GM23338 (cell line): ENCODE measurements around the gene RAD51B. TPM values are rescaled to one million over a fixed set of nuclear protein-coding genes. Genes with fewer than 3 reads are reported as not detected.

ENCODE experiments used
- ATAC-seq: fragments of 200-7000 bp; cut with Tn5 transposase; 3 replicates; pipeline ENCODE4 v1.9.1; 2020
- DNase-seq: peaks from one replicate; pipeline ENCODE4 v3.0.0-alpha.2; 2015; ENCODE audit warnings: low spot score
- H2AFZ ChIP-seq: fragments of 200-600 bp; sonication (generic); 2 replicates; pipeline ENCODE4 v1.8.0; 2016; ENCODE audit warnings: antibody characterized with exemption, mild to moderate bottlenecking, moderate library complexity
- H3F3A ChIP-seq: fragments of 200-600 bp; sonication (generic); replicated peaks from 2 replicates; pipeline ENCODE4 v1.8.0; 2017; ENCODE audit warnings: antibody characterized with exemption, mixed run types, low read depth
- H3K27ac ChIP-seq: fragments of 200-600 bp; sonication (generic); 2 replicates; pipeline ENCODE4 v1.6.1; 2016; ENCODE audit warnings: low read depth
- H3K27me3 ChIP-seq: fragments of 200-600 bp; sonication (generic); 2 replicates; pipeline ENCODE4 v1.8.0; 2016; ENCODE audit warnings: mild to moderate bottlenecking, mixed run types, moderate library complexity; ENCODE audit not compliant: insufficient read depth
- H3K36me3 ChIP-seq: fragments of 200-600 bp; sonication (generic); 2 replicates; pipeline ENCODE4 v1.8.0; 2016; ENCODE audit warnings: mild to moderate bottlenecking; ENCODE audit not compliant: insufficient read depth
- H3K4me1 ChIP-seq: fragments of 200-600 bp; sonication (generic); 2 replicates; pipeline ENCODE4 v1.8.0; 2016; ENCODE audit warnings: mild to moderate bottlenecking, moderate library complexity; ENCODE audit not compliant: insufficient read depth
- H3K4me2 ChIP-seq: fragments of 200-600 bp; sonication (generic); 2 replicates; pipeline ENCODE4 v1.7.1; 2017; ENCODE audit warnings: mixed run types
- H3K4me3 ChIP-seq: fragments of 200-600 bp; sonication (generic); 2 replicates; pipeline ENCODE4 v1.6.1; 2016; ENCODE audit warnings: mixed run types
- H3K79me2 ChIP-seq: fragments of 200-600 bp; sonication (generic); replicated peaks from 2 replicates; pipeline ENCODE4 v1.8.0; 2017; ENCODE audit warnings: mild to moderate bottlenecking; ENCODE audit not compliant: insufficient read depth
- H3K9me2 ChIP-seq: fragments of 200-600 bp; sonication (generic); 2 replicates; pipeline ENCODE4 v1.8.0; 2017; ENCODE audit not compliant: insufficient read depth
- H4K20me1 ChIP-seq: fragments of 200-600 bp; sonication (generic); replicated peaks from 2 replicates; pipeline ENCODE4 v1.8.0; 2017; ENCODE audit warnings: mild to moderate bottlenecking; ENCODE audit not compliant: insufficient read depth
- H3K27ac Mint-ChIP-seq: 2 replicates; pipeline ENCODE4 v1.8.0; 2020; ENCODE audit warnings: inconsistent platforms, mild to moderate bottlenecking, moderate library complexity, mixed read lengths
- H3K27me3 Mint-ChIP-seq: 3 replicates; pipeline ENCODE4 v1.8.0; 2022; ENCODE audit warnings: low read depth, mild to moderate bottlenecking, moderate library complexity, mixed read lengths, inconsistent platforms; ENCODE audit not compliant: insufficient read depth, poor library complexity
- H3K36me3 Mint-ChIP-seq: 3 replicates; pipeline ENCODE4 v1.8.0; 2021; ENCODE audit warnings: low read depth, mild to moderate bottlenecking, inconsistent platforms, moderate library complexity, mixed read lengths
- H3K4me1 Mint-ChIP-seq: 3 replicates; pipeline ENCODE4 v1.8.0; 2020; ENCODE audit warnings: mild to moderate bottlenecking, inconsistent platforms, mixed read lengths
- H3K4me3 Mint-ChIP-seq: 3 replicates; pipeline ENCODE4 v1.8.0; 2021; ENCODE audit warnings: moderate library complexity, mild to moderate bottlenecking, inconsistent platforms, mixed read lengths
- H3K9me3 Mint-ChIP-seq: 3 replicates; pipeline ENCODE4 v1.8.0; 2020; ENCODE audit warnings: moderate library complexity, mild to moderate bottlenecking, inconsistent platforms, mixed read lengths
- CREB1 ChIP-seq: fragments of 250-450 bp; sonication (Bioruptor Pico); IDR thresholded peaks from 2 replicates; pipeline ENCODE4 v1.5.0; 2020; ENCODE audit warnings: low read depth, mild to moderate bottlenecking, moderate library complexity
- EZH2 ChIP-seq: fragments of 200-600 bp; sonication (generic); IDR thresholded peaks from one replicate; pipeline ENCODE4 v1.8.0; 2017; ENCODE audit warnings: antibody characterized with exemption, mild to moderate bottlenecking, low read depth; ENCODE audit not compliant: unreplicated experiment
- JUNB ChIP-seq: IDR thresholded peaks from one replicate; pipeline ENCODE4 v1.6.1; 2016; ENCODE audit warnings: antibody characterized with exemption; ENCODE audit not compliant: unreplicated experiment
- NANOG ChIP-seq: IDR thresholded peaks from 2 replicates; pipeline ENCODE4 v1.6.1; 2016; ENCODE audit warnings: antibody characterized with exemption, borderline replicate concordance
- POLR2AphosphoS5 ChIP-seq: IDR thresholded peaks from 2 replicates; pipeline ENCODE4 v1.6.1; 2016; ENCODE audit warnings: antibody characterized with exemption, low read depth
- ZNF331 ChIP-seq: fragments of 250-450 bp; sonication (Bioruptor Pico); IDR thresholded peaks from 2 replicates; pipeline ENCODE4 v1.5.0; 2020; ENCODE audit warnings: low read depth, mild to moderate bottlenecking, moderate library complexity
- ZNF462 ChIP-seq: fragments of 250-450 bp; sonication (Bioruptor Pico); IDR thresholded peaks from 2 replicates; pipeline ENCODE4 v1.5.0; 2020; ENCODE audit warnings: mild to moderate bottlenecking, moderate library complexity
- polyA plus RNA-seq: library from polyadenylated mRNA; unstranded; fragments of >200 nt; fragmentation: Nextera tagmentation; extraction: Ambion mirVana; gene quantifications from 2 replicates; pipeline ENCODE4 v1.2.1, GENCODE V29; 2016
- total RNA-seq: library from RNA; depleted of rRNA; stranded (reverse); fragments of >200 nt; shearing (Covaris generic); gene quantifications from 2 replicates; pipeline ENCODE4 v1.2.3, GENCODE V29; 2014
- TF ChIP-seq, protein P1 (sequence below): IDR thresholded peaks from one replicate; pipeline ENCODE4 v1.6.1; 2018; ENCODE audit warnings: antibody characterized with exemption; ENCODE audit not compliant: unreplicated experiment

The RAD51B gene
- total and polyA plus RNA-seq, 2 experiments from 2014 or later, result 15.7 to 29.1 TPM

- Histone ChIP-seq H3K79me2 (no peaks in the 10 kb centered on the region), H2AFZ (no peak overlapping the region), H3K9me2 (no peaks in the 10 kb centered on the region), H3K27ac (no peak overlapping the region), H4K20me1 (no peaks in the 10 kb centered on the region), H3K4me1 (peaks cover 3% of the 10 kb centered on the region; the same call in 1 of the 2 replicates), H3K4me3 (no peak overlapping the region), H3K4me2 (no peak overlapping the region), H3K36me3 (no peaks in the 10 kb centered on the region), H3K27me3 (no peaks in the 10 kb centered on the region), H3F3A (no peaks in the 10 kb centered on the region)
- no peaks in the 10 kb centered on the region for H3K36me3 Mint-ChIP-seq
- DNase-seq, result no peak
- no peak for TF ChIP-seq JUNB
- TF ChIP-seq NANOG, result no peak
- TF ChIP-seq ZNF331 (CRISPR knock-in tag), result no peak
- no peak for TF ChIP-seq EZH2
- no peak for TF ChIP-seq CREB1 (CRISPR knock-in tag)
- no peak for TF ChIP-seq POLR2AphosphoS5
- TF ChIP-seq, protein P1, sequence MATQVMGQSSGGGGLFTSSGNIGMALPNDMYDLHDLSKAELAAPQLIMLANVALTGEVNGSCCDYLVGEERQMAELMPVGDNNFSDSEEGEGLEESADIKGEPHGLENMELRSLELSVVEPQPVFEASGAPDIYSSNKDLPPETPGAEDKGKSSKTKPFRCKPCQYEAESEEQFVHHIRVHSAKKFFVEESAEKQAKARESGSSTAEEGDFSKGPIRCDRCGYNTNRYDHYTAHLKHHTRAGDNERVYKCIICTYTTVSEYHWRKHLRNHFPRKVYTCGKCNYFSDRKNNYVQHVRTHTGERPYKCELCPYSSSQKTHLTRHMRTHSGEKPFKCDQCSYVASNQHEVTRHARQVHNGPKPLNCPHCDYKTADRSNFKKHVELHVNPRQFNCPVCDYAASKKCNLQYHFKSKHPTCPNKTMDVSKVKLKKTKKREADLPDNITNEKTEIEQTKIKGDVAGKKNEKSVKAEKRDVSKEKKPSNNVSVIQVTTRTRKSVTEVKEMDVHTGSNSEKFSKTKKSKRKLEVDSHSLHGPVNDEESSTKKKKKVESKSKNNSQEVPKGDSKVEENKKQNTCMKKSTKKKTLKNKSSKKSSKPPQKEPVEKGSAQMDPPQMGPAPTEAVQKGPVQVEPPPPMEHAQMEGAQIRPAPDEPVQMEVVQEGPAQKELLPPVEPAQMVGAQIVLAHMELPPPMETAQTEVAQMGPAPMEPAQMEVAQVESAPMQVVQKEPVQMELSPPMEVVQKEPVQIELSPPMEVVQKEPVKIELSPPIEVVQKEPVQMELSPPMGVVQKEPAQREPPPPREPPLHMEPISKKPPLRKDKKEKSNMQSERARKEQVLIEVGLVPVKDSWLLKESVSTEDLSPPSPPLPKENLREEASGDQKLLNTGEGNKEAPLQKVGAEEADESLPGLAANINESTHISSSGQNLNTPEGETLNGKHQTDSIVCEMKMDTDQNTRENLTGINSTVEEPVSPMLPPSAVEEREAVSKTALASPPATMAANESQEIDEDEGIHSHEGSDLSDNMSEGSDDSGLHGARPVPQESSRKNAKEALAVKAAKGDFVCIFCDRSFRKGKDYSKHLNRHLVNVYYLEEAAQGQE, result no peak
- TF ChIP-seq ZNF462 (CRISPR knock-in tag), result no peak
- ATAC-seq, result no peak
- H3K27ac Mint-ChIP-seq, result no peak overlapping the region
- H3K4me1 Mint-ChIP-seq, result peaks cover 3% of the 10 kb centered on the region; the same call in 1 of the 3 replicates
- no peak overlapping the region for H3K4me3 Mint-ChIP-seq
- peaks cover 2% of the 10 kb centered on the region for H3K27me3 Mint-ChIP-seq
- no peaks in the 10 kb centered on the region for H3K9me3 Mint-ChIP-seq
Observed at GRCh38 chr14:67911562-67911961, 92.0 kb downstream of the RAD51B start.
